ENCODE data around the gene CYSTM1.

CYSTM1 gene

DNA sequence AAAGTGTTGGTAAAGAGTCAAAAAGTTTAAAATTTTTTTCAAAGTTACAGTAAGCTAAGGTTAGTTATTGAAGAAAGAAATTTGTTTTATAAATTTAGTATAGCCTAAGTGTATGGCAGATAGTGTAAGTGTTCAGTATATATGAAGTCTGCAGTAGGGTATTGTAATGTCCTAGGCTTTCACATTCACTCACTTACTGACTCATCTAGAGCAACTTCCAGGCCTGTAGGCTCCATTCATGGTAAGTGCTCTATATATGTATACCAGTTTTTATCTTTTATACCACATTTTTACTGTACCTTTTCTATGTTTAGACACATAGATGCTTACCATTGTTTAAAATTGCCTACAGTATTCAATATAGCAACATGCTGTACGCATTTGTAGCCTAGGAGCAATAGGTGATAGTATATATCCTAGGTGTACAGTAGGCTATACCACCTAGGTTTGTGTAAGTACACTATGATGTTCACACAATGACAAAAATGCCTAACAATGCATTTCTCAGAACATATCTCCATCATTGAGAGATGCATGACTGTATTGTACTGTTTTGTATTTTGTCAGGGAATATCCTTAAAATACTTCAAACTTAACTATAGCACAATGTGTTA is 38.5 kb downstream of the CYSTM1 start:
- DNase-seq (ENCODE audit: low spot score): no peak

GRCh38 chr5:140214831-140215230 is 39.8 kb downstream of the CYSTM1 start:
- DNase-seq (ENCODE audit: low spot score): no peak

DNA sequence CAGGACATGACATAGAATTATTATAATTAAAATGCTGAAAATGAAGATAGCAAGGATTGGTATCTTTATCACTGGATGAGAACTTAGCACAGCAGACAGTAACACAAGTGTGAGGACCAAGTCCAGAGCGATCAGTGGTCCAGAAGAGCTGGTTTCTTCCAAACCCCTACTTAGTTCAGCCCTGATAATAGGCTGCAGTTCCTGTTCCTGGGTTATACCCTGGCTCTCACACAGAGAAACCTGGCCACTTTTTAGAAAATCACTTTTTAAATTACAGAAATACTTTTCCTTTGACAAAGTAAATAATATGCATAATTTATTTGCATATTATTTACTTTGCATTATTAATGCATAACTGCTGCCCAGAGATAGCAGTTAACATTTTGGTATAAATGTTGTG is 40.3 kb downstream of the CYSTM1 start:
- no peak for DNase-seq (ENCODE audit: low spot score)

- DNase-seq (ENCODE audit: low spot score): no peak
Measured at GRCh38 chr5:140216478-140217074, 41.6 kb downstream of the CYSTM1 start.

- DNase-seq (ENCODE audit: low spot score): no peak
Measured at GRCh38 chr5:140217299-140218026, 42.5 kb downstream of the CYSTM1 start.

DNA sequence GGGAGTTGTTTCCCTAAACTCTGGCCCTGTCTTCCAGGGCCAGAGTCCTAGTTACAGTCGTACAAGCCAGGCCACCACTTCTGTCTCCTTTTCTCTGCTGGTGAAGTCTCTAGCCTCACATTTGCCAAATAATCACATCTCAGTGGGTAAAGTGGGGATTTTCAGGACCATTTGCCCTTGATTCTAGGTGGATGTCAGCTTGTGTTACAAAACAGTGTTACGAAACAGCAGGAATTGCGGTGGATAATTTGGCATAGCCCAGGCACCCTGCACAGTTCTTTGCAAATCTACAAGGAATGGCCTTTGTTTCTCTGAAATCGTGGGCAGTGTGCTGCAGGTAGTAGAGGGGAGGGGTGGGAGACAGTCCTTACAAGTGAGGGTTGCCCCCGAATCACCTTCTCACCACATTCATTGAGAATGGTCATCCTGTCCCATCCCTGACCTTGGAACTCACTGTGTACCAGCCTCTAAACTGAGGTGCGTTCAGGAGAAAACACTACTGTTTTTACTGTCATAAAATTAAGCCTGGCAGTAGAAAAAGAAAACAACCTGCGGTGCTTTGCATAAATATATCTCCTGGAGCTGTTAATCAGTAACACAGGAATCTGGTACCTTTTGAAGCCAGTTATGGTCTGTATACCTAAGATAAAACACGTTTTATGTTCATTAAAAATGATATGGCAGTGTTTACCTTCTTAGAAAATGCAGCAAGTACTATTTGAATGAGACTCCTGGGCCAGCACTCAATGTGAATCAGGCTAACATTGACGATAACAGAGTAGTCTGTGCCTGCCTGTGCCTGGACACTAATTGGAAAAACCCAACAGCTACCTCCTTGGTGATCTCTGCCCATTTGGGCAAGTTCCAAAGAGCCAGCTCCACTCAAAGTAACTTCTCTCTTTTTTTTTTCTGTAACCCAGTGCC is 44.3 kb downstream of the CYSTM1 start:
- no peak for DNase-seq (ENCODE audit: low spot score)

DNA sequence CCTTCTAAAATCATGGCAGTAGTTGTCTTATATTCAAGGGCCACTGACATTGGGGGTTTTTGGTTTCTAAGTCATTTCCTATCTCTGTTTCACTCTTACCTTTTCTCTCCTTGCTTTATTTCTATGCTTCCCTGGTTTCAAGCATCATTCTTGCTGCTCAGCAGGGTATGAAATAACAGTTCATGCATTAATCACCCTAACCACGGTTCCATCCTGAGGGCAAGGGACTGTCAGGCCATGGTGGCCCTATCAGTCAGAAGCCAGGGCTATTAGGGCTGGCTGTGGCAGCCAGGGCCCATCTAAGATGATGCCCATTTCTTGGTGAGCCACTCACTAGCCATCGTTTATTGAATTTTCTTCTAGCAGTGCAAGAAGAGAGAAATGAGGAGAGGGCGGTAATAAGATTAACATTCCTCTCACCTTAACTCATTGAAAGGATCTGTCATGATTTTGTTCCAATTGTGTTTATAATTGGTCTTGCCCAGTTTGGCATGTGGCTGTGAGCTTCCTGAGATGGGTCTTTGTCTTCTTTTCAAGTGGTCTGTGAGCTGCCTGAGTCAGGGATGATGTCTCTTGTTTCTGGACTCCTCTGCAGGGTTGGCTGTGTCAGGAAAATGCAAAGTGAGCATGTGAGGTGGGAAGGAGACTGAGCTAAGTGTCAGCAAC is 45.2 kb downstream of the CYSTM1 start:
- no peak for DNase-seq (ENCODE audit: low spot score)

GRCh38 chr5:140220698-140221064 is 45.7 kb downstream of the CYSTM1 start:
- DNase-seq (ENCODE audit: low spot score): no peak

DNA sequence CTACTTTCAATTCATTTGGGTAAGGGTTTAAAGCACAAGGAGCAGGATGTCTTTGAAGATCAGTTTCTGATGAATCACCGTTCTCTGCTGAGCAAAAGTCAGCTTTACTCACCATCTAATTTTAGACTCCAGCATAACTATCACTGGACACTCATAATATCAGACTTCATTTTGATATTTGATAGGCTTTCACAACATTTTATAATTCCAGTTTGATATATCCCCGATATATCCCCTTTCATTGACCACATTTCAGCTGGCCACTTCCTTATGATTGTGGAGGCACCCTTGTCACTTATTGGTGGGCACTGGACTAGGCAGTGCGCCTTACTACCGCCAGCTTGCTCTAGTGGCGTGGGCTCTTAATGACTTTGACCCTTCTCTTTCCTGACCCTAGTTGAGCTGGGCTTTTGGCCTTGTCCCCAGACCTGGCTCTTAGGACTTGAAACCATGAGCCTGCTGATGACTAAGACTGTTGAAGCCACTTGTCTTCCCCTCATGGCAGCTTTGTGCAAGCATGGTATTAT is 46.8 kb downstream of the CYSTM1 start:
- peak; percentile 82 for DNase-seq (ENCODE audit: low spot score)

GRCh38 chr5:140222416-140222815 is 47.4 kb downstream of the CYSTM1 start:
- no peak for DNase-seq (ENCODE audit: low spot score)

DNA sequence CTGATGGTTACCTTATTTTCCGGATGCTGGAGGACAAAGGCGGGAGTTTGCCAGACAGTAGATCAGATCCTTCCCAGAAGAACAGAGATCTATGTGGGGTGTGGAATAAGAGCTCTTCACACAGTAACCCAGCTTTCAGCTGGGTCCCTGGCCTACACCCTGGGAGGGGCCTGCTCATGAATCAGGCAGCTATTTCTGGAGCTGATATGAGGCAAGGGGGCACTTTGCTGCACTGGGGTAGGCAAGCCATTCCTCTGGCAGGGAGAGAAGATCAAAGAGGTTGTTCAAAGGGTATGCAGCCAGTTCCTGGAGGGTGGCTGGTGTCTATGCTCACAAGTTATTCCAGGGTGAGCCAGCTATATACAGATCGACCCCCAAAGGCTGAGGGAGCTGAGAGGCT is 48.6 kb downstream of the CYSTM1 start:
- DNase-seq (ENCODE audit: low spot score): no peak

DNA sequence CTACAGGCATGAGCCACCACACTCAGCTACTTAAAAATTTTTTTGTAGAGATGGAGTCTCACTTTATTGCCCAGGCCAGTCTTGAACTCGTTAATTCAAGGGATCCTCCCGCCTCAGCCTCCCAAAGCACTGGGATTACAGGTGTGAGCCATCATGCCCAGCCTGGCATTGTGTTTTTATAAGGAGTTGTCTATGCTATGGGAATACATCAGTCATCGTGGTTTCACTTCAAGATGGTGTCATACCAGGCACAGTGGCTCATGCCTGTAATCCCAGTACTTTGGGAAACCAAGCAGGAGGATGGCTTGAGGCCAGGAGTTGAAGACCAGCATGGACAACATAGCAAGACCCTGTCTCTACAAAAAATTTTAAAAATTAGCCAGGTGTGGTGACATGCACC is 49.7 kb downstream of the CYSTM1 start:
- no peak for DNase-seq (ENCODE audit: low spot score)

GRCh38 chr5:140225396-140225795 is 50.4 kb downstream of the CYSTM1 start:
- no peak for DNase-seq (ENCODE audit: low spot score)

GRCh38 chr5:140227046-140227445 is 52.1 kb downstream of the CYSTM1 start:
- no peak for DNase-seq (ENCODE audit: low spot score)

DNA sequence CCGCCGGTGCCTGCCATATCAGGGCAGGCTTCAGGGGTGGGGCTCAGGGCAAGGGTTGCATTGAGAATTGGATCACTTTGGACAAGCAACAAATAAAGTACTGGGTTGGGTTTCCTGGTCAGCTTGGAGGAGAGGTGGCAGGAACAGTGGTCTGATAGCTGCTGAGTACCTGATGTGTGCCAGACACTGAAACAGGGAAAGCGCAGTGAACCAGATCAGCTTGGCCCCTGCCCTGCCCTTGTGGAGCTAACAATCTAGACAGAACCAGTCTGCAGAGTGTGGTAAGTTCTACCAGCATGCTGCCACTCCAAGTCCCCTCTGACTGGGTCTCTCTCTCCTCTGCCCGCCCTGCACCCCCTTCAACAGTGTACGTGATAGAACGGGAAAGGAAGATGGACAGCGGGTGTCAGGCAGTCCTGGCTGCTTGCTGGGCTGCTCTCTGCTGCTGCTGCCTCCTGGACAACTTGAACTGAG is 53.4 kb downstream of the CYSTM1 start:
- DNase-seq (ENCODE audit: low spot score): no peak

DNA sequence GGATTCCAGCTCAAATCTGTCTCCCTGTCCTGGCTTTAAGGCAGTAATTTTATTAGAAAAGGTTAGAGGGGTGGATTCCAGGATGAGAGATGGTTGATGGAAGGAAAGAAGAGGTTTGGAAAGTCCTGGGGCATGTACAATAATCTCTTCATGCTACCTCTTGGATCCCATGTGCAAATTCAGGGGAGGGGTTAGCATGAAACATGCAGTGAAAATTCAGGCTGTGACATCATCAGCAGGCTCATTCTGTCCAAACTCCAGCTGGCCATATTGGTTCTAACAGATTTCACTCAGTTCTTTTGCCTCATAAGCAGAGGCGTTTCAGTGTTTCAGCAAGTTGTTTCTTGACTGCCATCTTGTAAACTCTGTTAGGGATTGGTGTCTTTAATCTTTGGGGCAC is 55.4 kb downstream of the CYSTM1 start:
- DNase-seq (ENCODE audit: low spot score): no peak

DNA sequence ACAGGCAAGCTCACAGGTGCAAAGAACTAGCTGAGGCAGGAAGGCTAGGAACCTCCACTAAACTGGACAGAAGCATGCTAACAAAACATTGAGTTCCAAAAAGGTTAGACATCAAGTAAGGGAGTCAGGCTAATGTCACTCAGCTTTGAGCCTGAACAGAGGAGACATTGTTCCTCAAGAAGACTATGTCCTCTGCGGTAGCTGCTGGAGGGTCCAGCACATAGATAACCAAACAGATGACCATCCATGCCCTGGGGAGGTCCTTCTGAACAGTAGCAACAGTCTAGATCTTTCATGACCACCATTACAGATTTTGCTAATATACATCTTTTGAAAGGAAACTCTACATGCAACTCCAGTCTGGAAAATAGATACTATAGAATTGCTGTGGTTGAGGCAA is 57.7 kb downstream of the CYSTM1 start:
- no peak for DNase-seq (ENCODE audit: low spot score)

GRCh38 chr5:140234377-140234989 is 59.5 kb downstream of the CYSTM1 start:
- no peak for DNase-seq (ENCODE audit: low spot score)

DNA sequence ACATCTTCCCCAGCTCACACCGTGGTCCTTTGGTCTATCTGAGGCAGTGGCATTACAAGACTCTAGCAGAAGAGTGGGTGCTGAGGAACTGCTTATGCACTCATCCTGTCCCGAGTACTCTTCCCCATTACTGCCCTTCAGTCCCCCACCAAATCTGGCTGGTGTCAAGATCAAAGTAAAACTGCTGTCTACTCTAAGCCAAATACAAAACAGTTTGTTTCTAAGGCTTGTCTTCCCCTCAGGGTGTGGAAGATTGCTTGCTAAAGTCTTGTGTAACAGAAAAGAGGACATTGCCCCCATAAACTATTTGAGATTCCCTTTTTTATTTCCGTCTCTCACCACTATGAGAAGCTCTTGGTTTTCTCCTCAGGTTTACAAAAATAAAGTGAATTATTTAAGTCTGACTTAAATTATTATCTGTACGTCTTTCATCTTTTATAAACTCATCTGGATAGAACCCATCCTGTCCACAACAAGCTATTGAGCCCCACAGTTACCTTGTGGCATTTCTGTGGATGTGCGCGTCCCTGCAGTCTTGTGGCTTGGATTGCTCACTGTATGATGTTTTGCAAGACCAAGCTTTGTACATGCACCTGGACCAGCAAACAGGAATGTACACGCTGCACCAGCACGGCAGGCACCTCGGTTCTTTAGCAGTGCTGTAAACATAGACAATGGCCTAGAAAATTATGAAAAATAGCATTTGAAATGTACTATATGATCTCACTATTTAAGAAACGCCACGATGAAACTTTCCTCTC is 61.0 kb downstream of the CYSTM1 start:
- no peak for DNase-seq (ENCODE audit: low spot score)

- no peak for DNase-seq (ENCODE audit: low spot score)
Measured at GRCh38 chr5:140236891-140237598, 62.1 kb downstream of the CYSTM1 start.
